Measurements from ENCODE around the gene LRMDA.

LRMDA gene

DNA sequence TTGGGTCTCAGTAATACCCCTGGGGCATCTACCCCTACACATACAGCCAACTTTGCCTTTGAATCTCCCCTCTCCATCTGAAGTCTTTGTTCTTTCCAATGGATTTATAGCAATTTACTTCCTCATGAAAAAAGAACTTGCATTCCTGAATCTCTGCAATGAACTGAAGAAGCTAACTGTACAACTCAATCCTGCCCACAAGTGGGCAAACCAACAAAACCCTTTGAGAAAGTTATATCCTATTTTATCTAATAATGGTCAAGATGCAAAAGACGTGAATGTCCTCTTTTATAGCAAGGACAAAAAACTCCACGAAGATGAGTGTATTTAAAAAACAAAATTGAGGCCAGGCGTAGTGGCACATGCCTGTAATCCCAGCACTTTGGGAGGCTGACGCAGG is 991.3 kb downstream of the LRMDA start:
- no peak for DNase-seq (ENCODE audit: low read depth)
- TF ChIP-seq, protein P1, sequence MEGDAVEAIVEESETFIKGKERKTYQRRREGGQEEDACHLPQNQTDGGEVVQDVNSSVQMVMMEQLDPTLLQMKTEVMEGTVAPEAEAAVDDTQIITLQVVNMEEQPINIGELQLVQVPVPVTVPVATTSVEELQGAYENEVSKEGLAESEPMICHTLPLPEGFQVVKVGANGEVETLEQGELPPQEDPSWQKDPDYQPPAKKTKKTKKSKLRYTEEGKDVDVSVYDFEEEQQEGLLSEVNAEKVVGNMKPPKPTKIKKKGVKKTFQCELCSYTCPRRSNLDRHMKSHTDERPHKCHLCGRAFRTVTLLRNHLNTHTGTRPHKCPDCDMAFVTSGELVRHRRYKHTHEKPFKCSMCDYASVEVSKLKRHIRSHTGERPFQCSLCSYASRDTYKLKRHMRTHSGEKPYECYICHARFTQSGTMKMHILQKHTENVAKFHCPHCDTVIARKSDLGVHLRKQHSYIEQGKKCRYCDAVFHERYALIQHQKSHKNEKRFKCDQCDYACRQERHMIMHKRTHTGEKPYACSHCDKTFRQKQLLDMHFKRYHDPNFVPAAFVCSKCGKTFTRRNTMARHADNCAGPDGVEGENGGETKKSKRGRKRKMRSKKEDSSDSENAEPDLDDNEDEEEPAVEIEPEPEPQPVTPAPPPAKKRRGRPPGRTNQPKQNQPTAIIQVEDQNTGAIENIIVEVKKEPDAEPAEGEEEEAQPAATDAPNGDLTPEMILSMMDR (IDR thresholded peaks at IDR 0.05; ENCODE audit: insufficient read depth, low read depth, low read length, missing control alignments): no peak
- H3K4me3 ChIP-seq (ENCODE audit: low read depth, low read length): no peak overlapping the region

DNA sequence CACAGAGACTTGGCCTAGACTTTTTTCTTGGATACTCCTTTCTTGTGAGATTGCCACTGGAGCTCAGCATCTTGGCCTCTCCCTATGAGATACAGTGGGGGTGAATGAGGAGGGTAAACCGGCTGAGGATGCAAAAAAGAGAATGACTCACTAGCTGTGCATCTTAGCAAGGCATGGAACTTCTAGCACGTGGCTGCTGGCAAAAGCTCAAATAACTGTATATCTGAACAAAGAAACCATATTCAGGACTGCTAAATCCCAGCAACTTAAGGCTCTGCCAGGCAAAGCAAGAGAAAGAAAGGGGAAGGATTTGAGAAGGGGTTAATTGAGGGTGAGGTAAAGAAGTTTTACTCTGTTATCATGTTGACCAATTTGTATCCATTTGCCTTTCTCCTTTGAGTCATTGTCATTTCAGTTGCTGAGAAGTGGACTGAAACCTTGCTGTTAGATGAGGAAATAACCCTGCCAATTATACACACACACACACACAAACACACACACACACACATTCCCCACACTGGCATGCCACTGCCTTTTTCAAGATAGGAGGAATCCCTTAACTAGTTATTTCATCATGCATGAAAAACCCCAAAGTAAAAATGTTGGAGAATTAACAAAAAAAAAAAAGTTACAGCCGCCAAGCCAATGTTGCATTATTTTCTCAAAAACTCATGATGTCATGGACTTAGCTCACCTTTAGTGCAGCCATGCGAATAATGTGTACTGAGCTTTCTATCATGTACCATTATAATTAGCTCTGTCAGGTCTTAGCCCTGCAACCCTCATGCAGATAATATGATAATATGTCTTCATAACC is 997.3 kb downstream of the LRMDA start:
- H3K4me3 ChIP-seq (ENCODE audit: low read depth, low read length): no peak overlapping the region
- DNase-seq (ENCODE audit: low read depth): no peak
- TF ChIP-seq, protein P1 (IDR thresholded peaks at IDR 0.05; ENCODE audit: insufficient read depth, low read depth, low read length, missing control alignments): no peak

DNA sequence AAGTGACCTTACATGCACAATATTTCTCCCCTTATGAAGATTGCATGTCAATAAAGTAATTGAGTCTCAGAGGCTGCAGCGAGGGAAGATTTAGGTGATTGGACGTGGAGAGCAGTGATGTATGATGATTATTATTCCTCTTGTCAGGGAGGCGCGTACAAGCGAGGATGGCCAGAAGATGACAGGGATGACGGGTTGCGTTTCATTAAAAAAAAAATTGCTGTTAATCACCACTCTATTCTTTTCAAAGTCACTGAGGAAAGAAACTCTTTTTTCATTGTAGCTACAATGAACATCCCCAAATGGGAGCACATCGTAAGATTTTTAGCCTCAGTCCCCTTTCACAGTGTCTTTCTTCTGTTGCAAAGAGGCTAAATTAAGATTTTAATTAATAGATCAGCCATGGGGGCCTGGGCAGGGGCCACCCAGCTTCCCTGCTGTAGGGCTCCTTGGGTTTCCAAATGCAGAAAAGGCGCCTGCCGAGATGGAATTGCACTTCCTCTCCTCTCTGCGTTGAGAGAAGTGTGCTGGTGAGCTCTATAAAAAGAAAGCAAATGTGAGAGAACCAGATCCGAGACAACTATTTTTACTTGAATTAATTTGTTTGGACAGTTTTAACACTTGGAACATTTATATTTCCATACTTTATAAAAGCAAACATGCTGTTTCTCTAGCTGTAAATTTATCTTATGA is 998.1 kb downstream of the LRMDA start:
- no peak overlapping the region for H3K4me3 ChIP-seq (ENCODE audit: low read depth, low read length)
- TF ChIP-seq, protein P1 (IDR thresholded peaks at IDR 0.05; ENCODE audit: insufficient read depth, low read depth, low read length, missing control alignments): no peak
- DNase-seq (ENCODE audit: low read depth): no peak

DNA sequence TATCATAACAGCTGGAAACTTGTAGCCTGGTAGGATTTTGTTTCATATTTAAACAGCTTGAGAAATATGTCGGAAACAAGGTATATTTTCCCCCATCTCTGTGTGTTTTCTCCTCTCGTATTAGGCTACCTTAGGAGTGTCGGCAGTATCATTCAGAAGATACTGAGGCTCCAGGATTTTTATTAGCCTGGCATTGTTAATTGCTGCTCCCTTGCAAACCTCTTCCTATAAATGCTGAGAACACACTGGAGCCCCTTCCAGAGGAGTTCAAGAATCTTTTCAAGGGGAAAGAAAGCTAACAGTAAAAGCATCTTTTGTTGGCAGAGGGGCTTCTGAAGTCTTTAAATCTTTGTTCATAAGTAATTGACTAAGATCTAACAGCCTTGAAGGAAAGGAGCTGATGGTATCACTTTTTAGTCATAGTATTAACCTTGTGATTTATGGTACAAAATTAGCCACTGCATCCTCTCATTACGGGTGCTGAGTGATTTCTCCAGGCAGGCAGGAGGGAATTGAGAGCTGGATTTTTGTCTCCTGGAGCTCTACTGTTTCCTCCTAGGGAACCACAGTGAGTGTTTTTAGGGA is 998.7 kb downstream of the LRMDA start:
- no peak for DNase-seq (ENCODE audit: low read depth)
- H3K4me3 ChIP-seq (ENCODE audit: low read depth, low read length): no peak overlapping the region
- TF ChIP-seq, protein P1 (IDR thresholded peaks at IDR 0.05; ENCODE audit: insufficient read depth, low read depth, low read length, missing control alignments): no peak

DNA sequence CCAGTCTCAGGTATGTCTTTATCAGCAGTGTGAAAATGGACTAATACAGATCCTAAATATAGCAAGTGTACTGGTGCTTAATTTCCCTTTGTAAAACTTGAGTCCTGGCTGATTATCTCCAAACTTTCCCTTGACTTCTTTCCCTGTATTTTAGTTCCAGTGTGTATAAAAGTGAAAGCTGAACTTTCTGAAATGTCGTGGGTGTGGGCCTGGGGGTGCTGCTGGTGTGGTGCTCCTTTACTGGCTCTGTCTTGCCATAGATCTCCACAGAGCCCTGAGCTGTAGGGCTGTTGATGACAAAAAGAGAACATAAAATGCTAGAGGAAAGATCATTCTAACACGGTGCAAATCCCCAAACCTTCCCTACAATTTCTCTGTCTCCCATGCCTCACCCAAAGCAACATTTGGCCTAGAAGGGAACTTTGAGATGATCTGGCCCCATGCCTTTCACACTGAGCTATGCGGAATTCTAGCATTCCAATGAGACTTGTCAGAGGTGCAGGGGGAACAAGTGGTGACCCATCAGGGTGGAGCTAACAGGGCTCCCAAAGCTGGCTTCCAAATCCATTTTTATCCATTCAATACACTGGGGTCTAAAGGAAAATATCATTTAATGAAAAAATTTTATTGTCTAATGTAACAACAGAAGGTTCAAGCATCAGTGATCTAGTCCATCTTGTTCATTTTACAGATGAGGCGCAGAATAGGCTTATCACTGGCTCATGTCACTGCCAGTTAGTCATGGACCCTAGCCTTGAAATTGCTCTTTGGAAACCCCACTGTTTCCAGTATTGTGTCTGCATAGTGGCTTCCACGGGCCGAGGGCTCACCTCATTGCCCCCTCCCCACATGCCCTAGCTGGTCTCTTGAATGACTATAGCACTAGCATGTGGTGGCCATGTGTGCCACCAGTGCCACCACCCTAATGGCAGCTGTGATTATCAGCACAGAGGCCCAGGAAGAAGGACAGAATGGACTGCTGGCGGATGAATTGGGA is 1000.9 kb downstream of the LRMDA start:
- no peak for DNase-seq (ENCODE audit: low read depth)
- TF ChIP-seq, protein P1 (IDR thresholded peaks at IDR 0.05; ENCODE audit: insufficient read depth, low read depth, low read length, missing control alignments): no peak
- no peak overlapping the region for H3K4me3 ChIP-seq (ENCODE audit: low read depth, low read length)
